AG09319 (cell line): ENCODE results near the gene SLC30A7.
A peak's percentile ranks its signal among the peaks of the same experiment; 100 is the strongest.
"Not testable (repeated sequence)": the region's sequence is repeated elsewhere in the genome, so short reads cannot be mapped to it uniquely, and the experiment has no call there.

ENCODE experiments used
- DNase-seq: peaks from one replicate; pipeline ENCODE4 v3.0.0-alpha.2; 2010; ENCODE audit warnings: low read depth; ENCODE audit errors: extremely low read depth
- CTCF ChIP-seq: IDR thresholded peaks from 2 replicates; pipeline ENCODE4 v1.5.1; 2011; ENCODE audit warnings: low read depth, mild to moderate bottlenecking, inconsistent platforms, low read length, moderate library complexity

Gene SLC30A7

GRCh38 chr1:100952104-100952745, 56.3 kb downstream of the SLC30A7 start:
- DNase-seq: no peak
- TF ChIP-seq CTCF: no peak

- not testable (repeated sequence) for DNase-seq
These were observed 57.1 kb downstream of the SLC30A7 start for GRCh38 chr1:100952970-100953369.

- no peak for TF ChIP-seq CTCF
These were observed 58.3 kb downstream of the SLC30A7 start for GRCh38 chr1:100953960-100954730.

GRCh38 chr1:100955322-100955721, 59.4 kb downstream of the SLC30A7 start:
- DNase-seq: peak; percentile 84
- no peak for TF ChIP-seq CTCF

More at GRCh38 chr1:100953960-100954730, 58.3 kb downstream of the SLC30A7 start:
- no peak for DNase-seq

- no peak for TF ChIP-seq CTCF
- no peak for DNase-seq
These were observed 63.7 kb downstream of the SLC30A7 start for GRCh38 chr1:100959502-100960060.

GRCh38 chr1:100960098-100960497, 64.2 kb downstream of the SLC30A7 start:
- no peak for DNase-seq
- TF ChIP-seq CTCF: no peak

- no peak for TF ChIP-seq CTCF
- no peak for DNase-seq
These were observed 72.7 kb downstream of the SLC30A7 start for GRCh38 chr1:100968621-100969020.
